CD4-positive, alpha-beta T cell treated with Interleukin-4 for 4 hours (primary cell): ENCODE measurements around the gene TRPM2.
"Not testable (repeated sequence)": the region's sequence is repeated elsewhere in the genome, so short reads cannot be mapped to it uniquely, and the experiment has no call there.

ENCODE experiments used
- DNase-seq: peaks from one replicate; pipeline ENCODE4 v3.0.0-alpha.2; 2020

Gene TRPM2

GRCh38 chr21:44335266-44336059 is 18.0 kb upstream of the TRPM2 start:
- no peak for DNase-seq

GRCh38 chr21:44337449-44337848 is 16.0 kb upstream of the TRPM2 start:
- DNase-seq: no peak

GRCh38 chr21:44337941-44338895 is 15.2 kb upstream of the TRPM2 start:
- peak; percentile 22 for DNase-seq

- peak; percentile 94 for DNase-seq
Observed at GRCh38 chr21:44338971-44339910, 14.2 kb upstream of the TRPM2 start, which contains the start of gene CFAP410. Gene CFAP410, minus strand, starts transcription at chr21:44339390. Its CDS starts 196 bp downstream, at chr21:44339194.

- not testable (repeated sequence) for DNase-seq
Observed at GRCh38 chr21:44341726-44342458, 11.5 kb upstream of the TRPM2 start.

- DNase-seq: not testable (repeated sequence)
Observed at GRCh38 chr21:44342981-44343380, 10.4 kb upstream of the TRPM2 start.

- no peak for DNase-seq
Observed at GRCh38 chr21:44344541-44345183, 8.8 kb upstream of the TRPM2 start.

- DNase-seq: no peak
Observed at GRCh38 chr21:44345495-44345894, 7.9 kb upstream of the TRPM2 start.

GRCh38 chr21:44347911-44348451 is 5.4 kb upstream of the TRPM2 start:
- DNase-seq: no peak

GRCh38 chr21:44348861-44349260 is 4.6 kb upstream of the TRPM2 start:
- no peak for DNase-seq

GRCh38 chr21:44349416-44349846 is 4.0 kb upstream of the TRPM2 start:
- DNase-seq: no peak

GRCh38 chr21:44349847-44350772 is 3.3 kb upstream of the TRPM2 start:
- no peak for DNase-seq

GRCh38 chr21:44350773-44351481 is 2.5 kb upstream of the TRPM2 start:
- no peak for DNase-seq

- no peak for DNase-seq
Observed at GRCh38 chr21:44351535-44352252, 1.7 kb upstream of the TRPM2 start.

GRCh38 chr21:44352253-44352860 is 1.1 kb upstream of the TRPM2 start:
- DNase-seq: no peak

- no peak for DNase-seq
Observed at GRCh38 chr21:44354001-44354405, 582 bp downstream of the TRPM2 start.
